ENCODE measurements around the gene MIEF2. TPM values are rescaled to one million over a fixed set of nuclear protein-coding genes. Genes with fewer than 3 reads are reported as not detected.
"Not testable (repeated sequence)": the region's sequence is repeated elsewhere in the genome, so short reads cannot be mapped to it uniquely, and the experiment has no call there.

The MIEF2 gene
- total RNA-seq, 2 donors from 2014 or later: 13.8 to 18.3 TPM

DNA sequence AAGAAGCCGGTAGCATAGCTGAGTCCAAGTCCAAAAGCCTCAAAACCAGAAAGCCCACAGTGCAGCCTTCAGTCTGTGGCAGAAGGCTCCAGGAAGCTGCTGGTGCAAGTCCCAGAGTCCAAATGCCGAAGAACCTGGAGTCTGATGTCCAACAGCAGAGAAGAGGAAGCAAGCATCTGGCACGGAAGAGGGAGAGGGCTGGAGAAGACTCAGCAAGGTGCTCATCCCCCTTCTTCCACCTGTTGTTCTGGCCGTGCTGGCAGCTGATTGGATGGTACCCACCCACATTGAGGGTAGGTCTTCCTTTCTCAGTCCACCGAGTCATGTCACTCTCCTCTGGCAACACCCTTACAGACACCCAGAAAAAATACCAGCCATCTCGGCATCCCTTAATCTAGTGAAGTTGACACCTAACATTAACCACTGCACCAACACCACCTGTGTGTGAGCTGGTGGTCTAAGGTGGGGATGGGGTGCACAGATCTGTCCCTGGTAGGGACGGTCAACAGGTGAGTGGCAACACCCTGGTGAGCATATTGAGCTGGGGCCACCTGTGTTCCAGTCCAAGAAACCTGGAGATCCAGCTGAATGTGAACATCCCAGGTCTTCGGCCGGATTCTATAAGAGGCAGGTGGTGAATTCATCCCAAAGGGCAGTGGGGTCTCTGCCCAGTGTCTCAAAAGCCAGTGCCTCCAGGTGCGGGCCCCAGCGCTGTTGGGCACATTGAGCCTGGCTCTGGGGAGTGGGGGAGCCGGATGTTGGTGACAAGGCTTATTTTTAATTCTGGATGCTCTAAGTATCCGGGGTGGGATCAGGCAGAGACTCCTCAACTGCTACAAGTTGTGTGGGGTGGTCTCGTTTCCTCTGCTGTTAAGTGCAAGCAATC is 9.8 kb downstream of the MIEF2 start:
- no peak for ATAC-seq
- intact Hi-C loops (cut with DNase I, micrococcal nuclease): no loop called here

DNA sequence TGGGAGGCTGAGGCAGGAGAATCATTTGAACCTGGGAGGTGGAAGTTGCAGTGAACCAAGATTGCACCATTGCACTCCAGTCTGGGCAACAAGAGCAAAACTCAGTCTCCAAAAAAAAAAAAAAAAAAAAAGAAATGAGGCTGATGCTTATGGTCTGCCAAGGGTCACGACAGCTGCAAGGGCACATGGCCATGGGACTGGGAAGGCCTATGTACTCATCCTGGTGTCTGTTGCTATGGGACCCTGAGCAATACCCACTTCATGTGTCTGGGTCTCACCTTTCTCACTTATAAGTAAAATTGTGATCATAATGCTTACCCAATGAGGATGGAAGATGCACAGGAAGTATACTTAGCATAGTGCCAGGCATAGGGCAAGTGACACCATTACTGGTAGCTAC is 16.6 kb downstream of the MIEF2 start:
- intact Hi-C loops (cut with DNase I, micrococcal nuclease): no loop called here
- no peak for ATAC-seq
- DNase-seq: no peak

More for the DNA sequence above, 9.8 kb downstream of the MIEF2 start:
- DNase-seq: no peak

DNA sequence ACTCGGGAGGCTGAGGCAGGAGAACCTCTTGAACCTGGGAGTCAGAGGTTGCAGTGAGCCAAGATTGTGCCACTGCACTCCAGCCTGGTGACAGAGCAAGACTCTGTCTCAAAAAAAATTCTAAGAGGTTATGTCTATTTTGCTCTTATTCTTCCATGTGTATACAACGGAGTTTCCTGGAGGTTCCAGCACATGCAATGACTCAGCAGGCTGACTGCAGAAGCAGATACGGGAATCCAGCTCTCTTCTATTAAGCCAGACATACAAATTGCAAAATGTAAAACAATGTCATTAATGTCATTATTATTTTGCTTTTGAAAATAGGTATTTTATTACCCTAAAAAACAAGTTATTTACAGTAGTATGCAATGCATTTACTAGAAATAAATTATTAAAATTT is 18.4 kb downstream of the MIEF2 start:
- DNase-seq (no peak), ATAC-seq (no peak)
- intact Hi-C loops (cut with DNase I, micrococcal nuclease): no loop called here

DNA sequence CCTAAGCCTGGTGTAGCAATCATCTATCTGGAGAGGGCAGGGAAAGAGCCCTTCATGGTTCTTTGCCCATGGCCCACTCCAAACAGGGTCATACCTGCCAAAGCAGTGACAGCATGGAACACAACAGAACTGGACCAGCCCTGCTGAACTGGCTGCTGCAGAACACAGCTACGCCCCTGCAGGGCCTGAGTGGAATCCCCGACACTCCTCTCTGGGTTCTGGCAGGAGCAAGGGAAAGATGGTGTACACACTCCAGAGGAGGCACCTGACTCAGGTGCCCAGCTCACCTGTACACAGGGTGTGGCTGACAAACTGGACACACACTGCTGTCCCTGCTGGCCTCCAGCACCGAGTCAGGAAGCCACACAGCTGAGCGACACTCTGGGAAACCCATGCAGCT is 19.8 kb downstream of the MIEF2 start:
- no peak for DNase-seq
- ATAC-seq: no peak
- intact Hi-C loops (cut with DNase I, micrococcal nuclease): no loop called here

DNA sequence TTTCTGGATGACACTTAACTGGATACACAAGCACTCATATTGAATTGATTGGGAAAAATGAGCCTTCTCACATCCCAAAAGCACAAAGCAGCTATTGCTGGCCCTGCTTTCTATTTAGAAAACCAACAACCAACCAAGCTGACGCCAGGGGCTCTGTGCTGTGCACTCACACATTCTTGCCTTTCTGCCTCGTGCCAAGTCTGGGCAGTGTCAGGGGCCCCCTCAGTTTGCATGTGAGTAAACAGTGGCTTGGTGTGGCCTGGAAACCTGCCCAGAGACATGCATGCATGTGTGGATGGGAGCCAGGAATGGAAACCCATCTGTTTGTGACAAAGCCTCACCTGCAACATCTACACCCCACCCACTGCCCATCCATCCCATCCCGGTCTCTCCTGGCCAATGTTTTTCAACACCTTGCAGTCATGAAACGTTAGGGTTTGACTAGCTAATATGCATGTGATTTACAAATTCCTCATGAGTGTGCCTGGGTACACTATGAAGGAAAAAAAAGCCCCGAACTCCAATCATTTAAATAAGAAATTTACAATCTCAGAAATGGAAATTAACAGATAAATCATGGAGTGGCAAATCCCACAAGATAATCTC is 20.4 kb downstream of the MIEF2 start:
- intact Hi-C loops (cut with DNase I, micrococcal nuclease): no loop called here
- ATAC-seq: no peak
- DNase-seq: no peak

DNA sequence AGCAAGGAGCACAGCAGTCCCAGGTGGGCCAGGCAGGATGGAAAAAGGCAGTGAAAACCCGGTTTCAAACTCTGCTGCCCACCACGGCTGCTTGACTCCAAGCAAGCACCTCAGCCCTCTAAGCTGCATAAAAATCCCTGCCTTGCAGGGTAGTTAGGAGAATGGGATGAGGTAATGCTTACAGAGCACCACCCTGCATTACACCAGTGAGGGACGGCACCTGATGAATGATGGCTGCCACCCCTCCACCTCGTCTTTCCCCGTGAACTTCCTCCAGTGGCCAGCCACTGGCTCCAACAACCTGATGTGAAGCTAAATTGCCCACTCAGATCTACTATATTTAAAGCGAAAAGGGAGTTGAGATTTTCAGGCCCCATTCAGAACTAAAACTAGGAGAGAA is 21.3 kb downstream of the MIEF2 start:
- intact Hi-C loops (cut with DNase I, micrococcal nuclease): no loop called here
- no peak for DNase-seq
- ATAC-seq: no peak

DNA sequence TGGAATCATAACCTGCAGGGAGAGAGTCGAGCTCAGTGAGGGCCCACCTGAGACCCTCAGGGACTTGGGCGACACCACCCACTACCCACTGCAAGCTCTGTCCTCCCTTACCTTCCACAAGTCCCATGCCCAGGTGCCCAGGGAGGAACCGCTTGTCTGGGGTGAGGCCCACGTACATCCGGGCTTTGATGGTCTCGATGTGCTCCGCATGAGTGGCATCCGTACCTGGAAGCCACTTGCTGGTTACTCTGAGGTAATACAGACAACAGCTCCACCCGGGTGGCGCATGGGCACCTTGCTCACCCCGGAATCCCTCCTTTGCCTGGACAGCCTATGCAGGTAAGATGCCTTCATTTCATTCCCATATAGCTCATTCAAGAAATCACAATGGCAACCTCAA is 24.8 kb downstream of the MIEF2 start:
- ATAC-seq (no peak), DNase-seq (no peak)
- intact Hi-C loops (cut with DNase I, micrococcal nuclease): no loop called here

DNA sequence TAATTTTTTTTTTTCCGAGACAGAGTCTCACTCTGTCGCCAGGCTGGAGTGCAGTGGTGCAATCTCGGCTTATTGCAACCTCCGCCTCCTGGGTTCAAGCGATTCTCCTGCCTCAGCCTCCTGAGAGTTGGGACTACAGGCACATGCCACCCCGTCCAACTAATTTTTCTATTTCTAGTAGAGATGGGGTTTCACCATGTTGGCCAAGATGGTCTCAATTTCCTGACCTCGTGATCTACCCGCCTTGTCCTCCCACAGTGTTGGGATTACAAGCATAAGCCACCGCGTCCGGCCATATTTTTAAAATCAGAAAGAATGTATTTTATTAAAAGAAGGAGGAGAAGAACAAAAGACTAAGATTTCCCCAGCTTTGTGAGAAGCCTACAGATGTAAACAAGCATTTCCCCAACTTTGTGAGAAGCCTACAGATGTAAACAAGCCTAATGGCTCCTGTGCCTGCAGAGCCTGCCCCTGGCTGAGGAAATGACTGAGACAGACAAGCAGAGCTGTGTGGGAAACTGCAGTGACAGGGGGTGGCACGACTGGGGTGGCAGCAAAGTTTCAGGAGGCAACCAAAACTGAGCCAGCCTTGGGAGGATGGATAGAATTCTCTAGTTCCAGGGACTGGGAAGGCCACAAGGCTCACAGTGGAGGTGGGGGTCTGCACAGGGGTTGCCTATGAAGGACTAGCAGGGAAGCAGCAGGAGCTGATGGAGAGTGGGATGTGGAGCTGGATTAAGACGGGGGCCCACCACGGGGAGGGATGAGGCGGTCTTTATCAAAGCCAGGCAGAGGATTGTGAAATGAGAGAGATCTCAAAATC is 31.5 kb downstream of the MIEF2 start:
- no peak for DNase-seq
- no peak for ATAC-seq
- intact Hi-C loops (cut with DNase I, micrococcal nuclease): no loop called here

DNA sequence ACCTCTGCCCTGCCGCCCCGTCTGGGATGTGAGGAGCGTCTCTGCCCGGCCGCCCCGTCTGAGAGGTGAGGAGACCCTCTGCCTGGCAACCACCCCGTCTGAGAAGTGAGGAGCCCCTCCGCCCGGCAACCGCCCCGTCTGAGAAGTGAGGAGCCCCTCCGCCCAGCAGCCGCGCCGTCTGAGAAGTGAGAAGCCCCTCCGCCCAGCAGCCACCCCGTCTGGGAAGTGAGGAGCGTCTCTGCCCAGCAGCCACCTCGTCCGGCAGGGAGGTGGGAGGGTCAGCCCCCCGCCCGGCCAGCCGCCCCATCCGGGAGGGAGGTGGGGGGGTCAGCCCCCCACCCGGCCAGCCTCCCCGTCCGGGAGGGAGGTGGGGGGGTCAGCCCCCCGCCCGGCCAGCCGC is 37.6 kb downstream of the MIEF2 start:
- DNase-seq; ATAC-seq; intact Hi-C loops (cut with DNase I, micrococcal nuclease): not testable (repeated sequence)

DNA sequence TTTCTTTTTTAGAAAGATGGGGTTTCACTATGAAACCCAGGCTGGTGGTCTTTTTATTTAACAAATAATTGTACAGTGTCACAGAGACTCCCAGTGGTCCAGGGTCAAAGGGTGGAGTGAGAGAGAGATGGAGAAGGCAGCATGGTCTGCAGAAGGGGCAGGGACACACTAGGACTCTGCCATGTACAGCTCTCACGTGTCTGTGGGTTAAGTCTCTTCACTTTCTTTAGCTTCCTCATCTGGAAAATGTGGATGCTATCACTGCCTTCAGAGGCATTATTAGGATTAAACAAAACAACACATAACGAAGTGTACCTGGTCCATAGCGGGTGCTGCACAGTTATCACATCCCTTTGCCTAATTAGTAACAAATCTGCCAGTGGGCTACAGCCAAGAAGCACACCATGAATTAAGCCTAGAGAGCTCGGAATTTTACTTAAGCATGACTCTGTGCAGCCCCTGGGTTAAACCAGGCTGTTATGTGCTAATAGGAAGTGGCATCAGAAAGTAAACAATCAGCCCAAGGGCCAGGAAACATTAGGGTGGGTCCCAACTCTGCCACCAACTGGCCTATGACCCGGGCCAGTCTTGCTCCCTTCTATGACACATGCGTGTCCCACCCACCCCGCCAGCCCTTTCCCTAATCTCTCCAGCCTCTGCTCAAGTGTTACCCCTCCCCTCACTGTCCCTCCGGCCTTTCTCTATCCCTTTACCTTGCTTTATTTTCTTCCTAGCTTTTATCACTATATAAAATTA is 40.4 kb downstream of the MIEF2 start:
- intact Hi-C loops (cut with DNase I, micrococcal nuclease): no loop called here
- no peak for ATAC-seq

DNA sequence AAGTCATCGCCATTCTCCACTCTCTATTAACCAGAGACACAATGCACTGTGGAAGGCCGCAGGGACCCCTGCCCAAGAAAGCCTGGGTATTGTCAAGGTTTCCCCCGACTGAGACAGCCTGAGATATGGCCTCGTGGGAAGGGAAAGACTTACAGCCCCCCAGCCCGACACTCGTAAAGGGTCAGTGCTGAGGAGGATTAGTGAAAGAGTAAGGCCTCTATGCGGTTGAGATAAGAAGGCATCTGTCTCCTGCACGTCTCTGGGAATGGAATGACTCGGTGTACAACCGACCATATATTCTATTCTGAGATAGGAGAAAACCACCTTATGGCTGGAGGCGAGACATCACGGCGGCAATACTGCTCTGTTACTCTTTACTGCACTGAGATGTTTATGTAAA is 42.7 kb downstream of the MIEF2 start:
- intact Hi-C loops (cut with DNase I, micrococcal nuclease); ATAC-seq; DNase-seq: not testable (repeated sequence)

More for the DNA sequence above, 40.4 kb downstream of the MIEF2 start:
- DNase-seq: no peak

DNA sequence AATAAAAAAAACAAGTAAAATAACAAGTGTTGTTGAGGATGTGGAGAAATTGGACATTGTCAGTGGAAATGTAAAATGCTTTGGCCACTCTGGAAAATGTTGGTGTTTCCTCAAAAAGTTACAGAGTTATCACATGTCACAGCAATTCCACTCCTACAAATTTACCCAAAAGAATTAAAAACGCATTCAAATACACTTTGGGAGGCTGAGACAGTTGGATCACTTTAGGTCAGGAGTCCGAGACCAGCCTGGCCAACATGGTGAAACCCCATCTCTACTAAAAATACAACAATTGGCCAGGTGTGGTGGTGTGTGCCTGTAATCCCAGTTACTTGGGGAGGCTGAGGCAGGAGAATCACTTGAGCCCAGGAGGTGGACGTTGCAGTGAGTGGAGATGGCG is 48.7 kb downstream of the MIEF2 start:
- ATAC-seq (no peak), DNase-seq (no peak)
- intact Hi-C loops (cut with DNase I, micrococcal nuclease): no loop called here

DNA sequence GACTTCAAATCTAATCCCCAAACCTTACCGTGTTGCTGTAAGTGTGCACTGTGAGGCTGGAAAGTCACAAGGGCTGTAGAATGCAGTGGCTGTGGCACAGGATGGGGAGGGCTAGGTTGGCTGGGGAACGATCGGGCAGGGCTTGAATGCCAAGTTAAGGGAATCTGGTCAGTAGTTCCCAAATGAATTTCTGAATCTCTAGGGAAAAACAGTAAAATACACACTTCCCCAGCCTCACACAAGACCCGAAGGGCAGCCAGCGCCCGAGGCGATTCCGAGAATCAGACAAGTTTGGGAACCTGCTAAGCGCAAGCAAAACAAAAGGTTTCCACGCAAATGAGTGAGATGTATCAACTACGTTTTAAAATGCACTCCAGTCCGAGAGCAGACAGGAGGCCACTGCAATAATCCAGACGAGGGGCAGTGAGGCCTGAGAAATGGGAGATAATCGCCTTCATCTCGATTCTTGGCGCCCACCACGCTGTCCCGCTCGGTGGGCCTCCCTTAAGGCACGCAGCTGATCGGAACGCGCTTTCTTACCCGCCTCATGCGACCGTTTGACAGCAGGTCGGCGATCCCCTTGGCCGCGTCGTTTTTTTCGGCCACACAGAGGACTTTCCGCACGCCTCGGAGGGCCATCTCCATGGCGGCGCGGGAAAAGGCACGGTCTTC is 53.7 kb downstream of the MIEF2 start:
- intact Hi-C loops (cut with DNase I, micrococcal nuclease): no loop called here
- peak in 1 of 2 donors; percentile 18 for DNase-seq

DNA sequence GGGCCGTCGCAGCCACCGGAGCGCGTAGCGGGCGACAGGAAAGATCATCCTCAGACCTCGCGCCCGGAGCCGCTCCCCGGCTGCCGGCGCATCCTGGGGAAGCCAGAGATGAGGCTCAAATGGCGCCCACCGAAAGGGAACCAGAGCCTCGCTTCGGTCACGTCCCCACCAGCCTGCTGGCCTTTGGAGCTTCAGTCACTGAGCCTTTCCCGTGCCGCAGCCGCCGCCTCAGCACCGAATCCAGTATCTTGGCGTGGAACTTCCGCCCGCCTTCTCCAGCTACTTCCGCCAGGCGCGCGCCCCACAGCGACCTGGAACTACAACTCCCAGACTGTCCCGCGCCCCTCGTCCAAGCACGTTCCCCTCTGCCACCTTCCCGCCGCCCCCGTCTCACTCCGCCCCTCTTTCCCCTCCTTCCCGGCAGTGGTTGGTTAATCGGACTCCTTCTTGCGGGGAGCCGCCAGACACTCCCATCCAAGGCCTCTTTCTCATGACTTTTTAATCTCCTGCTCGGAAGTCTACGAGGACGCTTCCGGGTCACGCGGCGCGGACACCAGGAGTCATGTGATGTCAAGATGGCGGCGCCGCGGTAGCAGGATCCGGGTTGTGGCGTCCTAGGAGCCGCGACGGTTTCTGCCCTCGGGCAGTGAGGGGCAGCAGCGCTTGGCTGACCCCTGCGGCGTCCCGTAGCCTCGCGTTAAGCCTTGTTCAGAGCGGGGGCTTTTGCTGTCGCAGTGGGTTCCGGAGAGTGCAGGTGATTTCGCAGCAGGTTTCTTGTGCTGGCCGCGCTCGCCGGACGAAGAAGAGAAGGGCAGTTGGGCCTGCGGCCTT is 54.5 kb downstream of the MIEF2 start, which contains the start of the genes SMCR8 and TOP3A:
TSS of gene SMCR8 (plus strand) at position 563 of the 831 bp plus-strand sequence. CDS start 497 bp downstream, outside the sequence.
TSS of gene TOP3A (minus strand) at position 264 of the 831 bp plus-strand sequence. CDS start at position 48, 216 bp downstream.
- peak; percentile 95 for ATAC-seq
- intact Hi-C loops (cut with DNase I, micrococcal nuclease): no loop called here
- DNase-seq: peak; percentile 98

More for the DNA sequence above, 53.7 kb downstream of the MIEF2 start:
- ATAC-seq: peak; percentile 16

DNA sequence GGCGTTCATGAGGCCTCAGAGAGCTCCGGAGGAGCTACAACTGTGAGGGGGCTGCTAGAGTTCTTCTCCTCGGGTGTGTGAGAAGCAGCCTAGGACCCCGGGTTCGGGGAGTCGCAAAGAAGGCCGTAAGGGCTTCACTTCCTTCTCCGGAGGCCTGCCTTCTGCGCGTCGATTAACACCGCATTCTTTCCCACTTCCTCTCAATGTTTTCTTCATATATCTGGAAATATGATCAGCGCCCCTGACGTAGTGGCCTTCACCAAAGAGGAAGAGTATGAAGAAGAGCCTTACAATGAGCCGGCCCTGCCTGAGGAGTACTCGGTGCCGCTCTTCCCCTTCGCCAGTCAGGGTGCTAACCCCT is 55.1 kb downstream of the MIEF2 start:
- DNase-seq (peak in 1 of 2 donors; percentile 34), ATAC-seq (peak; percentile 8)
- intact Hi-C loops (cut with DNase I, micrococcal nuclease): no loop called here

DNA sequence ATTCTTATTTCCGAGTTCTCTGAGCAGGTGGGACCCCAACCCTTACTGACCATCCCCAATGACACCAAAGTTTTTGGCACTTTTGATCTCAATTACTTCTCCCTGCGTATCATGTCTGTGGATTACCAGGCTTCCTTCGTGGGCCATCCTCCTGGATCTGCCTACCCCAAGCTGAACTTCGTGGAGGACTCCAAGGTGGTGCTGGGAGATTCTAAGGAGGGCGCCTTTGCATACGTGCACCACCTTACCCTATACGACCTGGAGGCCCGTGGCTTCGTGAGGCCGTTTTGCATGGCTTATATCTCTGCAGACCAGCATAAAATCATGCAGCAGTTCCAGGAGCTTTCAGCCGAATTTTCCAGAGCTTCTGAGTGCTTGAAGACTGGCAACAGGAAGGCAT is 55.5 kb downstream of the MIEF2 start:
- ATAC-seq (no peak), DNase-seq (no peak)
- intact Hi-C loops (cut with DNase I, micrococcal nuclease): no loop called here

Measured in left colon (tissue), 2 donors.